SKM-1 (cell line): ENCODE results near the gene COX10.
"Not testable (repeated sequence)": the region's sequence is repeated elsewhere in the genome, so short reads cannot be mapped to it uniquely, and the experiment has no call there.

Experiments used
- DNase-seq: peaks from one replicate; lab custom pipeline; 2025; ENCODE audit not compliant: unreplicated experiment; lab: John Stamatoyannopoulos, UW

COX10 gene

GRCh38 chr17:14069251-14070021, at the start of gene COX10:
Gene COX10 (plus strand): TSS chr17:14069504. CDS start chr17:14069606, 102 bp downstream.
- peak; percentile 78 for DNase-seq

GRCh38 chr17:14021651-14022294, 47.5 kb upstream of the COX10 start:
- not testable (repeated sequence) for DNase-seq

GRCh38 chr17:14029755-14030154, 39.5 kb upstream of the COX10 start:
- not testable (repeated sequence) for DNase-seq

- no peak for DNase-seq
Measured at GRCh38 chr17:14032234-14032633, 37.1 kb upstream of the COX10 start.

GRCh38 chr17:14033166-14033565, 36.1 kb upstream of the COX10 start:
- DNase-seq: no peak

- no peak for DNase-seq
Measured at GRCh38 chr17:14037453-14037852, 31.9 kb upstream of the COX10 start.

- no peak for DNase-seq
Measured at GRCh38 chr17:14038206-14038605, 31.1 kb upstream of the COX10 start.

- DNase-seq: no peak
Measured at GRCh38 chr17:14042411-14042810, 26.9 kb upstream of the COX10 start.

GRCh38 chr17:14044702-14045101, 24.6 kb upstream of the COX10 start:
- DNase-seq: no peak

- no peak for DNase-seq
Measured at GRCh38 chr17:14046978-14047377, 22.3 kb upstream of the COX10 start.

GRCh38 chr17:14047591-14047990, 21.7 kb upstream of the COX10 start:
- no peak for DNase-seq

- no peak for DNase-seq
Measured at GRCh38 chr17:14048169-14048568, 21.1 kb upstream of the COX10 start.

GRCh38 chr17:14050616-14051015, 18.7 kb upstream of the COX10 start:
- DNase-seq: no peak

GRCh38 chr17:14051692-14052091, 17.6 kb upstream of the COX10 start:
- no peak for DNase-seq

- DNase-seq: no peak
Measured at GRCh38 chr17:14052886-14053615, 16.3 kb upstream of the COX10 start.

- DNase-seq: no peak
Measured at GRCh38 chr17:14057591-14057990, 11.7 kb upstream of the COX10 start.

- DNase-seq: no peak
Measured at GRCh38 chr17:14058051-14058450, 11.3 kb upstream of the COX10 start.

- no peak for DNase-seq
Measured at GRCh38 chr17:14060706-14061105, 8.6 kb upstream of the COX10 start.

GRCh38 chr17:14061666-14062560, 7.4 kb upstream of the COX10 start:
- DNase-seq: no peak

GRCh38 chr17:14067347-14067746, 2.0 kb upstream of the COX10 start:
- no peak for DNase-seq
